ENCODE measurements around the gene CDKL5.

DNA sequence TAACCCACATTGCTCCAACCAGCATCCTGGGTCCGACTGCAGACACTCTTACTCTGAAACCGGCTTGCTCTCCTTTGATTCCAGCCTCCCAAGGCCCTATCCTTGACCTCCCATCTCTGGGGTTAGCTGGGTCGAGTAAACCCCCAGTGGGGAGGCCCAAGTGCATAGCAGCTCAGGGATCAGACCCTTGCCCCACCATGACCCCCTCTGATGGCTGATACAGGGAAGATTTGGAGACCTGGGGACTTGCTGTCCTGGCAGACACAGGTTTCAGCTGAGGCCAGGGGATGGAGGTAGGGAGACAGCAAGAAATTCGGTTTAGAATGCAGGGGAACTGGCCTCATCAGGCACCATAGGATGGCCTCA is 23.6 kb upstream of the CDKL5 start:
- TF ChIP-seq, protein P1, sequence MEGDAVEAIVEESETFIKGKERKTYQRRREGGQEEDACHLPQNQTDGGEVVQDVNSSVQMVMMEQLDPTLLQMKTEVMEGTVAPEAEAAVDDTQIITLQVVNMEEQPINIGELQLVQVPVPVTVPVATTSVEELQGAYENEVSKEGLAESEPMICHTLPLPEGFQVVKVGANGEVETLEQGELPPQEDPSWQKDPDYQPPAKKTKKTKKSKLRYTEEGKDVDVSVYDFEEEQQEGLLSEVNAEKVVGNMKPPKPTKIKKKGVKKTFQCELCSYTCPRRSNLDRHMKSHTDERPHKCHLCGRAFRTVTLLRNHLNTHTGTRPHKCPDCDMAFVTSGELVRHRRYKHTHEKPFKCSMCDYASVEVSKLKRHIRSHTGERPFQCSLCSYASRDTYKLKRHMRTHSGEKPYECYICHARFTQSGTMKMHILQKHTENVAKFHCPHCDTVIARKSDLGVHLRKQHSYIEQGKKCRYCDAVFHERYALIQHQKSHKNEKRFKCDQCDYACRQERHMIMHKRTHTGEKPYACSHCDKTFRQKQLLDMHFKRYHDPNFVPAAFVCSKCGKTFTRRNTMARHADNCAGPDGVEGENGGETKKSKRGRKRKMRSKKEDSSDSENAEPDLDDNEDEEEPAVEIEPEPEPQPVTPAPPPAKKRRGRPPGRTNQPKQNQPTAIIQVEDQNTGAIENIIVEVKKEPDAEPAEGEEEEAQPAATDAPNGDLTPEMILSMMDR (IDR thresholded peaks at IDR 0.05), result no peak
- TF ChIP-seq ZFX (IDR thresholded peaks at IDR 0.05; ENCODE audit: borderline replicate concordance), result no peak
